HG02943 (cell line): Measurements from ENCODE around the gene CCDC106.

Experiments used
- ATAC-seq: cut with Tn5 transposase; IDR thresholded peaks from one replicate; pipeline ENCODE4 v1.9.1; 2021; ENCODE audit warnings: mild to moderate bottlenecking, low read depth, moderate library complexity; ENCODE audit not compliant: unreplicated experiment

Gene CCDC106

DNA sequence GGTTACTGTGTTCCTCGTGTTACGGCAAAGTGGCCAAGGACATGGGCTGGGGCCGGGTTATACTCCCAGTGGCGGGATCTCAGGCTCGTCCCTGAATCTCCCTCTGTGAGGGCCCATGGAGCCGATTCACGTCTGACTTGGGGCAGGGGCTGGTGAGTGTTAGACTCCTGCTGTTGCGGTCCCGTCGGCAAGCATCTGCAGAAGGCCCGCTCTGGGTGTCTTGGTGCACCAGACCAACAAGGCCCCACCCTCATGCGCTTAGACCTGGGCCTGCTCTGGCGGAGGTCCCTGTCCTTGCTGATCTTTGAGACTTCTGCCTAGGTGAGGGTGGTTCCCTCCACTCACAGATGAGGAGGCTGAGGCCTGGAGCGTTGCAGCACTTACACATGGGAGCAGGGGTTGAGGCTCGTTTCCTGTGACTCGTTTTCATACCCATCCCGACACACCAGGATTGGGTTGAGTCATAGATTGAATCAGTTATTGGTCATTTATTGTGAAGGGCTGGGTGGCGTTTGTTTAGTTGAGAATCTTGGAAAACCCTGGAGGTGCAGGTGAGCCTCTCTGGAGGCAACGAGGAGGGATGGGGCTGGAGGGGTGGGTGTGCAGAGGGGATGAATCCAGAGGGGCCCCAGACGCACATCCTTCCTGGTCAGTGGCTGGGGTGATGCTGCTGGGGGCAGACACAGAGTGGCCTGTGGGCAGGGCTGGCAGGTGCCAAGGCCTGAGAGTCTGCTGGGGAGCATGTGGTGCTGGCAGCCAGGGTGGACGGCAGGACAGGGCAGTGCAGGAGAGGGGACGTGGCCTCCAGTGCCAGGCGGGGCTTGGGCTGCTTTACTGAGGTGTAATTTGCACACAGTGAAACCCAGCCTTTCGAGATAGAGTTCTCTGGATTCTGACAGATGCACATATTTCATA lies 31.6 kb downstream of the CCDC106 start:
- ATAC-seq: no peak

DNA sequence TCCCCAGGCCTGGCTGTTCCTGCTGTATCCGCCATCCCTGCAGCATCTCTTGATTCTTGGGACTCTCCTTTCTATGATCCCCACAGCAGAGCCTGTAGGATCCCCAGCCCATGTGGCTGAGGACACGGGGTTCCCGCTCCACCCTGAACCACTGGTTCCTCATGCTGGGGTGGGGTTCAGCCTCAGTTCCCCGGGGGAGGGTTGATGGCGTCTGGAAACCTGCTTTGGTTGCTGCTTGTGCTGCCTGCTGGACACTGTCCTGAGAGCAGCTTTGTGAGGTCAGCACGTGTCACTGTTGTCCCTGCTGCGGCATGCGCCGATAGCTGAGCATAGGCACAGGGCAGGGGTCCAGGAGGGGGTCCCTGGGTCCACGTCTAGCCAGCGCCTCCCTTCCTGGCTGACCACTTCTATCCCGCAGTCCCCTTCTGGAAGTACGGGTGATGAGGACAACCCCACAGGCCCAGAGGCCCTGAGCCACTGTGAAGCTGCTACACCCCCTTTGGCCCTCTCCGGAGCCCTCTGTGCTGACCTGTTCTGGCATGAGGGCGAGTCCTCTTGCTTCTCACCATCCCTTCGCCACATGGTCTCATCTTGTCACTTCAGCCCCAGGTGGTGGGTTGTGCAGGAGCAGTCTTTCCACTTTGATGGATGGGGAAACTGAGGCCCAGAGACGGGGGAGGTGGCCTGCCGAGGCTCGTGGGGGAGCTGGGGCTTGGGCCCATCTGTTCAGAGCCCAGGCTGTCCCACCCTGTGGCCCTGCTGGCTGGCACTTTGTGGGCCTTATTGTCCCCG lies 32.5 kb downstream of the CCDC106 start:
- ATAC-seq: no peak

DNA sequence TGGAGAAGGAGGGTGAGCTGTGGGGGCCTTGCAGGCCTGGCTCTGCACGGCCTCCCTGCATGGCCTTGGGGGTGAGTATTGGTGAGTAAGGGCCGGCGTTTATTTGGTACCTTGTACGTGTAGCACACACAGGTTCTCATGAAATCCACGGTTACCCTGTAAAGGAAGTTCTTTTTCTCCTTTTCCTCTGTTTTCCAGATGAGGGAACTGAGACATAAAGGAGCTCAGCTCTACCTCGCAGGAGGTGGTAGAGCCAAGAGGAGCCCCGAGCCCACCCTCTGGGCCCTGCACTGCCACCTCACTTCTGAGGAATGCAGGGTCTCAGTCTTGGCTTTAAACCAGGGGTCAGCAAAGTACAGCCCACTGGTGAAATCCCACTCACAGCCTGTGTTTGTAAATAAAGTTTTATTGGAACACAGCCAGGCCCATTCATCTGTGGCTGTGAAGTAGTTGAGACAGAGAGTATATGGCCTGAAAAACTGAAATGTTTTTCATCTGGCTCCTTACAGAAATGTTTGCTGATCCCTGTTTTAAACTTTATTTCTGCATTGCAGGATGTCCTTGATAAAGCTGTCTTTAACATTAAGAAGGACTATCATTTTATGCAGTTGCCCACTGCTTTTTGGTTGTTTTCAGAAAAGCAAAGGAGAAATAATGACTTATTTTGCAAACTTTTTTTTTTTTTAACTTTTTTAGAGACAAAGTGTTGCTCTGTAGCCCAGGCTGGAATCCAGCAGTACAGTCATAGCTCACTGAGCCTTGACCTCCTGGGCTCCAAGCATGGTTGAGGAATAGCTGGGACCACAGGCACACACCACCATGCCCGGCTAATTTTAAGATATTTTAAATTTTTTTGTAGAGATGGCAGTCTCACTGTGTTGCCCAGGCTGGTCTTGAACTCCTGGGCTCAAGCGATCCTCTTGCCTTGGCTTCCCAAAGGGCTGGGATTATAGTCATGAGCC lies 33.4 kb downstream of the CCDC106 start:
- ATAC-seq: no peak

DNA sequence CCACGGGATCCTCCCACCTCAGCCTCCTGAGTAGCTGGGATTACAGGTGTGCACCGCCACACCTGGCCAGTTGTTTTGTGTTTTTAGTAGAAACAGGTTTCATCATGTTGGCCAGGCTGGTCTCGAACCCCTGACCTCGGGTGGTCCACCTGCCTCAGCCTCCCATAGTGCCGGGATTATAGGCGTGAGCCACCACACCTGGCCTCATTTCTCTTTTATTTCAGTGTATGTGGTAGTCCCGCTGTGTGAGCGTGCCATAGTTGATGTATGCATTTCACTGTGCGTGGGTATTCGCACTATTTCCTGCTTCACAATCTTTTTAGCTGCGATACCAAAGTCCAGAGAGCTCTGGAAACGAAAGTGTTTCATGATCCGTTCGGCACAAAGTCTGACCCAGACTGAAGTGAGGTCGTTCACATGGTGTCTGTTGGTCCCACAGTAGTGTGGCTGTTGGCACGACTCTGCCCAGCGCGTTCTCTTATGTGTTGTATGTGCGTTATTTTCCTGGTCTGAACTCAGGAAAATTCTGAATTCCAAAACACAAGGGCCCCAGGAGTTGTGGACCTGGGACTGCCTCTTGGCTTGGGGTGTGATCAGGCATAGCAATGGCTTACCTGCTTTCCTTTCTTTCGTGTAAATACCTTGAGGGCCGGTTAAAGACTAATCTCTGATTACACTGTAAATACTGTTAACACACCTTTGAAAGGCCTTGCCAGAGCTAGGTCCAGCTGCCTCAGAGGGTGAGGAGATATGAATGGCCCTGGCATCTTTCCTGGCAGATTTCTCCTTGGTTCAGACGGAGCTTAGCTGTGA lies 35.6 kb downstream of the CCDC106 start:
- ATAC-seq: no peak

DNA sequence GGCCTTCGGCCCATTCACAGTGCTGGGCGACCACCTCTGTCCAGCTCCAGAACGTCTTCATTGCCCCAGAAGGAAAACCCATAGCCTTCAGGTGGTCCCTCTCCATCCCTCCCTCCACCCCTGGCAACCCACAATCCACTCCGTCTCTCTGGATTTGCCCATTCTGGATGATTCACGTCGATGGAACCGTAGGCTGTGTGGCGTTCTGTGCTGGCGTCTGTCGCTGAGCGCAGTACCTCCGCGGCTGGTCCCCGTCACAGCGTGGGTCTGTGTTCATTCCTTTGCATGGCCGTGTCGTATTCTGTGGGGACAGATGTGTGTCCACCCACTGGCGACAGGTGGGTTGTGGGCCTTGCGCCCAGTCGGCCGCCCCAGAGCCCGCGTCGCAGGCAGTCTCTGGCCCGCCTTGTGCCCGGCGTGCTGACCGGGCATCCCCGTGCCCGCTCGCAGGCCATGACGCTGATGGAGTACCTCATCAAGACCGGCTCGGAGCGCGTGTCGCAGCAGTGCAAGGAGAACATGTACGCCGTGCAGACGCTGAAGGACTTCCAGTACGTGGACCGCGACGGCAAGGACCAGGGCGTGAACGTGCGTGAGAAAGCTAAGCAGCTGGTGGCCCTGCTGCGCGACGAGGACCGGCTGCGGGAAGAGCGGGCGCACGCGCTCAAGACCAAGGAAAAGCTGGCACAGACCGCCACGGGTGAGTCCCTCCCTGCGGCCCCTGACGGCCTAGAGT lies 37.1 kb downstream of the CCDC106 start:
- ATAC-seq: no peak

DNA sequence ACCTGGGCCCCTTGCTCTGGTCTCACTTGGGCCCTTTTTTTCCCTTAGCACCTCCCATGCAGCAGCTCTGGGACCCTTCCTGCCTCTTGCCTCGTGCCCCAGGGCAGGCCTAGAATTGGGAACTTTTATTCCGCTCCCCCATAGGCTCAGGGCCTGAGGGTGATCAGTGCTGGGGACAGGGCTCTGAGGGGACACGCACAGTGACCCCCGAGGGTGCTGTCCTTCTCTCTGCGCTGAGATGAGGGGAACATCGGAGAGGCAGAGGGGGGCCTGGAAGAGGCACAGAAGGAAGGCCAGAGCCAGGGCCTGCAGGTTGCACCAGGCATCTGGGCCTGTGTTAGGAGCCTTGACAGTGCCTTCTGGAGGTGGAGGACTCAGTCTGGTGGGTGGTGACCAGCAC lies 37.8 kb downstream of the CCDC106 start:
- ATAC-seq: no peak

DNA sequence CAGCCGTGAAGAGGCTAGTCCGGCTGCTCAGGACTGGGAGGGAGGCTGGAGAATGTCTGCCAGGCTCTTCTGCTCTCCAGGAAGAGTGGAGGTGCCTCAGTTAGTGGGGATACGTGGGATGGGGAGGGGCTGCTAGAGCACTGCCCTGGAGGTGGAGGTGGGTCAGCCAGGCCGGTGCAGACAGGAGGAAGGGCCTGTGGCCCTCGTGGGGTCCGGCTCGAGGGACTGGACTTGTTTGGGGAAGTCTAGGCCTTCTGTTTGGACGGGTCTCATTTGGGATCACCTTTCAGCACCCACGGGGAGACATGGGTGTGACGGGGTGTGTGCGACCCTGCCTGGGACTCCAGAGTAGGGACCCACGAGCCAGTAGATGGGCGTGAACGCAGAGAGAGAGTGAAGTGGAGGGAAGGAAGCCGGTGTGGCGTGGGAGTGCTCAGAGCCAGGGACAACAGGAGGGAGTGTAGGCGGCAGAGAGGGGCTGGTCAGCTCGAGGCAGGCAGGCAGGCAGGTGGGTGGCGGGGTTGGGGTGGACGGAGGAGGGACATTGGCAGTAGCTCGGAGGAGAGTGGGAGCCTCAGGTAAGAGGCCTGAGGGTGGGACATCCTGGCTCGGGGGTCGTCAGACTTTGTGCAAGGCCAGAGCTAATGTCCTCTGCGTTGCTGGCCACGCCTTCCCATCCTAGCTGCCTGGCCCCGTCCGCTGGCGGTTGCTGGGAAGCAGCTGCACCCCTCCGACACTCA lies 38.5 kb downstream of the CCDC106 start:
- no peak for ATAC-seq

DNA sequence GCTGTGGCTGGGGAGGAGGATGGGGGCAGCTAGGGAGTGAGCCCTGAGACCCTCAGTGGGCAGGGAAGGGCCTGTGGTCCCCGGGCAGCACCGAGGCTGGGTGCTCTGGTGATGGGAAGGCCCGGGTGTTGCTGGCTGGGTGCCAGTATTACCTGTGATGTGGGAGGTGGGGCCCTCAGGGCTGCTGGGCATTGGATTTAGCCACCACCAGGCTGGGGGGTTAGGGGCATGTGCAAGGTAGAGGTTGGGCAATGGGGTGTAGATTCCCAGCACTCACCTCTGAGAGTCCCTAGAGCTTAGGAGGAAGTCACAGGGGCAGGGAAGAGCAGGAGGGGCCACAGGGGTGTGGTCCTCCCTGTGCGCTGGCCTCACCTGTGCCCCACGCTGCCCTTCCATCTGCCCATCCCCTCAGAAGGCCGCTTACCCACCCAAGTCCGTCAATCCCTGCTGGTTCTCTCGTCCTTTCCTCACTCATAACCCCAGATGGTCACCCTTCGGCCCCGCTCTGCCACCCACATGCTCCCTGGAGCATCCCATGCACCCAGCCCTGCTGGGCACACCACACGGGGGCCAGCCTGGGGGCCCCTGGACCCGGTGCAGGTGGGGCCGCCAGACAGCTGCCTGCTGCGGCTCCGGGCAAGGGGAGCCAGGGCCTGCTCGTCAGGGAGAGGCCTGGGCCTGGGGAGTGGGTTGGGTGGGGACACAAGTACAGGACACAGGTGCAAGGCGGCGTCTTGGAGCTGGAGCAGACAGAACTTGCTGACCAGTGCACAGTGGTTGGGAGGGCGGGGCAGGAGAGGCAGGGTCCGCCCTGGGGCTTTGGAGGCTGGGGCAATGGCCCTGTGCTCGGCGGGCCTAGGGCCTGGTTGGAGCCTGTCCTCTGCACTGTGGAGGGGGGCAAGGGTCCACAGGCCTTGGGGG lies 39.5 kb downstream of the CCDC106 start:
- ATAC-seq: no peak

DNA sequence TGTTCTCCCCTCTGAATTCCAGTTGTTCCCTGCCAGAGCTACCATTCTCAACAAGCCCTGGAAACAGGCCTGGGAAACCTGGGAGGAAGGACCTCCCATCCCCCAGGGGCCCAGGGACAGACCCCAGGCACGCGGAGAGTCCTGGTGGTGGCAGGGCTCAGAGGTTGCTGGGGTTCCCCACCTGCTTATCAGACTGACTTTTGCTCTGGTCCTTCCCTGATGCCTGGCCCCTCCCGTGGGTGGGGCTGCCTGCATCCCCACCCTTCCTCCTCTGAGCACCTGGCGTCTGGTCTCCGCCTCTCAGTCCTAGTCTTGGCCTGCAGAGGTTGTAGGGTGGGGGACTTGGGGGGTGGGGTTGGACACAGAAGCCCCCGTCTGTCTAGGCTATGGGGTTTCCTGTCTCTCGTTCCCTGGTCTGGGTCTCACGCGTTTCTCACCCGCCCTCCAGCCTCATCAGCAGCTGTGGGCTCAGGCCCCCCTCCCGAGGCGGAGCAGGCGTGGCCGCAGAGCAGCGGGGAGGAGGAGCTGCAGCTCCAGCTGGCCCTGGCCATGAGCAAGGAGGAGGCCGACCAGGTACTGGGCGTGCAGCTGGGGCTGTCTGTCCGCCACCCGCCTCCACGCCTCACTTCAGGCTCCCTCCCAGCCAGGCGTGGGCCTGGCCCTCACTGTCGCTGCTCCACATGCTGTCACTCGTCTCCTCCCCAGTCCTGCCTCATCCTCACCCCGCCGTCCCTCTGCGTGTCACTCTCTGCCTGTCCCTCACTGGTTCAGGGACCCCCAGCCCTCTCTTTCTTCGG lies 40.6 kb downstream of the CCDC106 start:
- no peak for ATAC-seq

DNA sequence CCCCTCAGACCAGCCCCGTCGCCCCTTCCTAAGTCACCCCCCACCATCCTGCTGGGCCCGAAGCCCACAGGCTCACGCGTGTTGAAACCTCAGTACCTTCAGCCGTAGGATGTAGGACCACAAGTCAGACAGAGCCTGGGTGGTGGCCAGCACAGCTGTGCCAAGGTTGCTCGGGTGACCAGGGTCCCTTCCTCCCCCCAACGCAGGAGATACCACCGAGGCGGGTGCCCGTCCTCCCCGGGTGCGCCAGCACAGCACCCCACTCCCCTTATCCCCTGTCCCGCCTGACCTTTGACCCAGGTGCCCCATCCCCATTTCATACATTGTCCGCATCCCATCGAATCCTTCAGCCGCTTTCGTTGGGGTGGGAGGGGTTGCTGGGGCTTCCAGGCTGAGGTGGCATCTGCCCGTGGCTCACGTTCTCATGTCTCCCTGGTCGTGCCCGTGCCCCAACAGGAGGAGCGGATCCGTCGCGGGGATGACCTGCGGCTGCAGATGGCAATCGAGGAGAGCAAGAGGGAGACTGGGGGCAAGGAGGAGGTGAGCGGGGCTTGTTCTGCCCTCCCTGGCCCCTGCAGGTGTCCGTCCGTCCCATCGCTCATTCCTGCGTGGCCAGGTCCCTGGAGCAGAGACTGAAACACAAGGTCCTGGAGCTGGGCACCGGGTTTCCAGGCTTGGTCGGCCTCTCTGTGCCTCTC lies 41.5 kb downstream of the CCDC106 start:
- no peak for ATAC-seq

DNA sequence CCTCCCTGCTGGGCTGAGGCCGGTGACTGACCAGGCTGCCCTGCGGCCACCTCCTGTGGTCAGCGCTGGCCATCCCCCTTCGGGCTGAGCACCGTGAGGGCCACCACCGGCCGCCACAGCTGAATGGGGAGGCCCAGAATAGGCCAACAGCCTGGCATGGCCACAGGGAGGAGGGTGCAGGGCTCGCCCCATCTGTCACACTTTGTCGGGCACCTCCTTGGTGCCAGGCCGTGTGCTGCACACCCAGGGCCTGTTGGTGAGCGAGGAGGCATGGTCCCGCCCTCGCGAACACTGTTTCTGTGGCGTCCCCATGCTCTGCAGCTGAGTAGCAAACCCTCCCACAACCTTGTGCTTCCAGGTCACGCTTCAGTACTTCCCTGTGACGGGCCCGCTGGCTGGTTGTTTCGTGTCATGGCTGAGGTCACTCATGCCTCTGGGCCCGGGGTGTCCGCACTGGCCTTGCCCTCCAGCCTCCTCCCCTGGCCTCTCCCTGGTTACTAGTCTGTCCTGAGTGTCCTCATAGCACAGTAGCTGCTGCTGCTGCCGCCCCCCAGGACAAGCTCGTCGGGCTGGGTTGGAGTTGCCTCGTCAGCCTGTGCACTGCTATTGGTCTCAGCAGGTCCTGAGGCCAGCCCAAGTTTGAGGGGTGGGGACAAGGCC lies 42.2 kb downstream of the CCDC106 start:
- no peak for ATAC-seq

DNA sequence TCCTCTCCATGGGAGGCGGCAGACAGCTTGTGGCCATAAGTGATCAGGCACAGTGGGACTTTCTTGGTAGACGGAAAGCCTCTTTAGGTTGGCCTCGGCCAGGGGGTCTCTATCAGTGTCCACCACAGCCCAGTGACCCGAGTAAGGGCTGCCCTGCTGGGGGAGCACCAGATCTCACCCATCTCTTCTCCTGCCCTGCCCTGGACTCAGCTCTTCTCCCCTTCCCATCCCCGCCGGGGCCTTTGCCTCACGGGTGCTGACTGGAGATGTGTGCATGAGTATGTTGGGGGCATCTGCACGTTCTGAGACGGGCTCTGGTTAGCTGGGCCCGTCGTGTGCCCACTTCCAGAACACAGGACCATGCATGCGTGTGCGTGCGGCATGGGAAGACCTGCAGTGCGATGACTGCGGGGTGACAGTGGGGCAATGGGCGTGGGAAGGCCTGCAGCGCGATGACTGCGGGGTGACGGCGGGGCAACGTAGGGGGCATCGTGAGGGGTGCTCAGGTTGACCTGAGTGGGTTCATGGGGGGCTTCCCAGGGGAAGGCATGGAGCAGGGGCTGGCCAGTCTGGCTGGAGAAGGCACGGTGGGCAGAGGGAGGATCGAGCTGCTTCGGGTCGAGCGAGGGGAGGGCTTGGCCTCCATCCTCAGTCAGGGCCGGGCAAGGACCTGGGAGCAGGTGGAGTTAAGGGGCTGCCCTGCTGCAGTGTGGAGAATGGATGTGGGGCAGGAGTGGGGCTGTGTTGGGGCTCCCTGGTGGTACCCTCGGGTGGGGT lies 42.9 kb downstream of the CCDC106 start:
- no peak for ATAC-seq

DNA sequence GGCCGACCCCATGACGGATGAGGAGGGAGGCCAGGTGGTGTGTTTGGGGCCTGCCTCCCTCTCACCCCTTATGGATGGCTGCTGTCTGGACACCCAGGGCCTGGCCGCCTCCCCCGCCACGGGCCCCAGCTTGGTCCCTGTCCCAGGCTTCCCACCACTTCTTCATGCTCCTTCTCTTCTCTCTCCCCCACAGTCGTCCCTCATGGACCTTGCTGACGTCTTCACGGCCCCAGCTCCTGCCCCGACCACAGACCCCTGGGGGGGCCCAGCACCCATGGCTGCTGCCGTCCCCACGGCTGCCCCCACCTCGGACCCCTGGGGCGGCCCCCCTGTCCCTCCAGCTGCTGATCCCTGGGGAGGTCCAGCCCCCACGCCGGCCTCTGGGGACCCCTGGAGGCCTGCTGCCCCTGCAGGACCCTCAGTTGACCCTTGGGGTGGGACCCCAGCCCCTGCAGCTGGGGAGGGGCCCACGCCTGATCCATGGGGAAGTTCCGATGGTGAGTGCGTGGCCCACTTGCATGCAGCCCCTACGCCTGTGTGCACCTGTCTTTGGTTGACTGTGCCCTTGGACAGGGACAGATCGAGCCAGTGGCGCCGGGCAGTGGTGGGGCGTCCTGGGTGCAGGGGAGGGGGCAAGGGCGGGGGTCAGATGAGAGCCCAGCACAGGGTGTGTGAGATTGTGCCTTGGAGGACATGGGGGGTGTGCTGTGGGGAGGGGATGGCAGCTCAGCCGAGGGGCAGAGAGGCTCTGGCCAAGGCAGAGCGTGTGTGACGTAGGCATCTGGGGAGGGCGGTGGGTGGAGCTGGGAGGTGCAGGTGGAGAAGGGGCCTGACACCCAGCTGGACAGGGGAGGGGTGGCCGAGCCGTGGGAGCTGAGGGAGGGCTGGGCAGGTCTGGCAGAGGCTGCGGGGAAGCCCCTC lies 43.8 kb downstream of the CCDC106 start:
- ATAC-seq: no peak

DNA sequence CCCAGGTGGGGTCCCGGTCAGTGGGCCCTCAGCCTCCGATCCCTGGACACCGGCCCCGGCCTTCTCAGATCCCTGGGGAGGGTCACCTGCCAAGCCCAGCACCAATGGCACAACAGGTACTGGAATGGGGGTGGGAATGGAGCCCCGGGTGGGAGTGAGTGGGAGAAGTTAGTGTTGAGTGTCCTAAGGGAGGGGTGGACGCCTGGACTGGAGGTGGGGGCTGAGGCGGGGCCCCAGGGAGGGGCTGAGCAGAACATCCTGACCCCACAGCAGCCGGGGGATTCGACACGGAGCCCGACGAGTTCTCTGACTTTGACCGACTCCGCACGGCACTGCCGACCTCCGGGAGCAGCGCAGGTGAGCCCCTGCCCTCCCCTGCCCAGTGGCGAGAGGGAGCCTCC lies 44.7 kb downstream of the CCDC106 start:
- no peak for ATAC-seq
